ENCODE data around the gene STPG4. TPM values are rescaled to one million over a fixed set of nuclear protein-coding genes. Genes with fewer than 3 reads are reported as not detected.

STPG4 gene
- total RNA-seq, 2 donors from 2014 or later = 1.4 TPM; not detected in 1

DNA sequence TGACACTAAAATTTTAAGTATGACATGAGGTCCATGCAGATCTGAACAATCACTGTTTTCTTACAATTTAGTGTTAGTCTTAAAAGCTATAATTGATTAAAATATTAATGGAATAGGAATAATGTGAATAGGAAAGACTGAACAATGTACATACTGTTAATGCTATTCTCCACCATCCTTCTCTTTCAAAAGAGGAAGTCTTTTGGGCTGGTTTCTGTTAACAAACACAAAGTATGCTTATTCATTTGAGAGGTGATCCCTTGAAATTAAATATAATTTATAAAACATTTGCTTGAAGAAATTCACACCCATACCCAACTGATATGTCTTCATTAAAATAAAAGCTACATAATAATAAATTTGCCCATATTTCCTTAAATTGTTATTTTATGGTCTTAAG lies 2.3 kb downstream of the STPG4 start:
- Histone ChIP-seq H3K36me3 (no peaks in the 10 kb centered on the region), H3K4me3 (no peak overlapping the region), H3K27me3 (replicated peaks; ENCODE audit: insufficient read depth) (no peaks in the 10 kb centered on the region), H3K4me1 (replicated peaks) (no peaks in the 10 kb centered on the region), H3K27ac (no peak overlapping the region), H3K9me3 (no peaks in the 10 kb centered on the region)
- intact Hi-C loops (cut with DNase I) = no loop called here
- no peak for TF ChIP-seq POLR2A (IDR thresholded peaks at IDR 0.05)
- no peak for TF ChIP-seq POLR2AphosphoS5 (IDR thresholded peaks at IDR 0.05)
- TF ChIP-seq, protein P1, sequence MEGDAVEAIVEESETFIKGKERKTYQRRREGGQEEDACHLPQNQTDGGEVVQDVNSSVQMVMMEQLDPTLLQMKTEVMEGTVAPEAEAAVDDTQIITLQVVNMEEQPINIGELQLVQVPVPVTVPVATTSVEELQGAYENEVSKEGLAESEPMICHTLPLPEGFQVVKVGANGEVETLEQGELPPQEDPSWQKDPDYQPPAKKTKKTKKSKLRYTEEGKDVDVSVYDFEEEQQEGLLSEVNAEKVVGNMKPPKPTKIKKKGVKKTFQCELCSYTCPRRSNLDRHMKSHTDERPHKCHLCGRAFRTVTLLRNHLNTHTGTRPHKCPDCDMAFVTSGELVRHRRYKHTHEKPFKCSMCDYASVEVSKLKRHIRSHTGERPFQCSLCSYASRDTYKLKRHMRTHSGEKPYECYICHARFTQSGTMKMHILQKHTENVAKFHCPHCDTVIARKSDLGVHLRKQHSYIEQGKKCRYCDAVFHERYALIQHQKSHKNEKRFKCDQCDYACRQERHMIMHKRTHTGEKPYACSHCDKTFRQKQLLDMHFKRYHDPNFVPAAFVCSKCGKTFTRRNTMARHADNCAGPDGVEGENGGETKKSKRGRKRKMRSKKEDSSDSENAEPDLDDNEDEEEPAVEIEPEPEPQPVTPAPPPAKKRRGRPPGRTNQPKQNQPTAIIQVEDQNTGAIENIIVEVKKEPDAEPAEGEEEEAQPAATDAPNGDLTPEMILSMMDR (IDR thresholded peaks at IDR 0.05) = no peak
- no peak for DNase-seq (ENCODE audit: low spot score)

DNA sequence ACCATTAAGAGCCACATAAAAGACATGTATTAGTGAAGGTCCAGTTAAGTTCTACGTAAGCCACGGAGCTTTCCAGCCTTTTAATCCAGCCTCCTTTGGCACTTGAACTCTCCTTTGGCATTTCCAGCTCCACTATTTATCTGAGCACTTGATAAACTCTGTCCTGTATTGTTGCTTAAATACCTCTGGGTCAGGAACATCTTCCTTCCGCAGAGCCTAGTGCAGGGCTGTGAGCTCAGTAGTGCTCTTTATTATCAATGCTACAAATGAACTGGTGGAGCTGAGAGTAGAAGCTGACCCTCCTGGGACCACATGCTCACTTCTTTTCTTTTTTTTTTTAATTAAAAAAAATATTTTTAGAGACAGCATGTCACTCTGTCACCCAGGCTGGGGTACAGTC lies 4.9 kb downstream of the STPG4 start:
- H3K9me3 ChIP-seq = no peaks in the 10 kb centered on the region
- no peaks in the 10 kb centered on the region for H3K36me3 ChIP-seq
- WGBS = 94% methylated on average over 3 of the region's 3 CpGs
- H3K27me3 ChIP-seq (replicated peaks; ENCODE audit: insufficient read depth) = no peaks in the 10 kb centered on the region
- TF ChIP-seq, protein P1 (IDR thresholded peaks at IDR 0.05) = no peak
- TF ChIP-seq POLR2AphosphoS5 (IDR thresholded peaks at IDR 0.05) = no peak
- no peak for TF ChIP-seq POLR2A (IDR thresholded peaks at IDR 0.05)
- no peak overlapping the region for H3K4me3 ChIP-seq
- DNase-seq (ENCODE audit: low spot score) = no peak
- intact Hi-C loops (cut with DNase I) = no loop called here
- no peaks in the 10 kb centered on the region for H3K4me1 ChIP-seq (replicated peaks)
- H3K27ac ChIP-seq = no peak overlapping the region

DNA sequence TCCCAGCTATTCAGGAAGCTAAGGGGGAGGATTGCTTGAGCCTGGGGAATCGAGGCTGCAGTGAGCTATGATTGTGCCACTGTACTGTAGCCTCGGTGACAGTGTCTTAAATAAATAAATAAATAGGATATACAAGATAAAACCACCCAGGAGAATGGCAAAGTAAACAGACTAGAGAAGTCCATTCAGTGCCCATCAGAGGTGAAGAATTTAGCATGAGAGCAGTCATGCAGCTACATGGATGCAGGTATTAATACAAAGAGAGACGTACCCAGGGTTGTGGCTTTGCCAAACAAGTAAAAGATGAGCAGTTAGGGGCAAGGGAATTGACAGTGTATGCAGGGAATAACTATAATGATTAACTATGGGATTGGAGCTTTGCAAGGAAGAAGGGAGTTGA lies 8.1 kb downstream of the STPG4 start:
- 89% methylated on average over 3 of the region's 3 CpGs for WGBS
- no peaks in the 10 kb centered on the region for H3K4me1 ChIP-seq (replicated peaks)
- no peaks in the 10 kb centered on the region for H3K36me3 ChIP-seq
- no peak overlapping the region for H3K4me3 ChIP-seq
- intact Hi-C loops (cut with DNase I) = no loop called here
- TF ChIP-seq, protein P1 (IDR thresholded peaks at IDR 0.05) = no peak
- no peak for TF ChIP-seq POLR2A (IDR thresholded peaks at IDR 0.05)
- TF ChIP-seq POLR2AphosphoS5 (IDR thresholded peaks at IDR 0.05) = no peak
- DNase-seq (ENCODE audit: low spot score) = no peak
- H3K27me3 ChIP-seq (replicated peaks; ENCODE audit: insufficient read depth) = no peaks in the 10 kb centered on the region
- no peaks in the 10 kb centered on the region for H3K9me3 ChIP-seq
- no peak overlapping the region for H3K27ac ChIP-seq

DNA sequence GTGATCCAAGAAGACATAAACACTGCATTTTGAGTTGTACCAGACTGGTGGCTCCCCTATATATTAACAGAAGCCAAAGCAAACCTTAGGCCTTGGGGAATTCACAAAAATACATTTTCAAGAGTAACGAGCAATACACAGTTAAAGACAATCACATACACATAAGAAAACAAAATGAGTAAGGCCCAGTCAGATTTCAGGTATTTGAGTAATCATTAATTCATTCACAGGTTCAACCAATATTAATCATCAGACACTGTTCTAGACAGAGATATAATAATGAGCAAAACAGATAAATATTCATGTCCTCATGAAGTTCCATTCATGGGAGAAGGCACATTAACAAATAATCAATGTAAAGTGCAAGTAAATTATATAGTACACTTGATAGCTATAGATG lies 9.6 kb downstream of the STPG4 start:
- no peak for TF ChIP-seq POLR2A (IDR thresholded peaks at IDR 0.05)
- no peak for TF ChIP-seq POLR2AphosphoS5 (IDR thresholded peaks at IDR 0.05)
- TF ChIP-seq, protein P1 (IDR thresholded peaks at IDR 0.05) = no peak
- 100% methylated on average over 1 of the region's 1 CpG for WGBS
- no peak overlapping the region for H3K27ac ChIP-seq
- H3K4me3 ChIP-seq = no peak overlapping the region
- no peaks in the 10 kb centered on the region for H3K9me3 ChIP-seq
- no peaks in the 10 kb centered on the region for H3K36me3 ChIP-seq
- intact Hi-C loops (cut with DNase I) = no loop called here
- no peaks in the 10 kb centered on the region for H3K4me1 ChIP-seq (replicated peaks)
- H3K27me3 ChIP-seq (replicated peaks; ENCODE audit: insufficient read depth) = no peaks in the 10 kb centered on the region
- DNase-seq (ENCODE audit: low spot score) = no peak

DNA sequence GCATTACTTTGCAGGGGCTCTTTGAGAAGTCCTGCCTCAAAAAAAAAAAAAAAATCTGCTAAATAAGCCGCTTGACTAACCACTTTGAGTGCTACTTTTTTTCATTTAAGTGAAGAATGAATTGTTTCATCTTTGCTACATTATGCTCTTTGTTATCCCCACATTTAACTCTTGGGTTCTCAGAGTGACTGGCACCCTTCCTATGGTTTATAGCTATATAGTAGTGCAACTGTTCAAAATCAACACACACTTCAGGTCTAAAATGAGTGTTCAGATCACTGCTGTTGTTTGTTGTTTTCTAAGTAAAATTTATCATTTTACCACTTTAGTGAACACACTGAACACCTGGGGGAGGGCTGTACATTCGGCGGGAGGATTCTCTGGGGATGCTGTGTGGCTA lies 13.6 kb downstream of the STPG4 start:
- Histone ChIP-seq H3K9me3 (no peaks in the 10 kb centered on the region), H3K4me3 (no peak overlapping the region), H3K27me3 (replicated peaks; ENCODE audit: insufficient read depth) (no peaks in the 10 kb centered on the region), H3K36me3 (no peaks in the 10 kb centered on the region), H3K4me1 (replicated peaks) (no peaks in the 10 kb centered on the region), H3K27ac (no peak overlapping the region)
- TF ChIP-seq POLR2A (IDR thresholded peaks at IDR 0.05) = no peak
- TF ChIP-seq, protein P1 (IDR thresholded peaks at IDR 0.05) = no peak
- TF ChIP-seq POLR2AphosphoS5 (IDR thresholded peaks at IDR 0.05) = no peak
- DNase-seq (ENCODE audit: low spot score) = no peak
- intact Hi-C loops (cut with DNase I) = no loop called here
- WGBS = 94% methylated on average over 3 of the region's 3 CpGs

Data from prostate gland (tissue), 2 donors.